A673 (cell line): ENCODE data around the gene LMF1.

ENCODE experiments used
- CTCF ChIP-seq: fragments of 300-800, 200-600 bp; sonication (generic); conservative IDR thresholded peaks from 2 replicates; pipeline ENCODE4 v1.5.1; 2017; ENCODE audit warnings: low read depth, mild to moderate bottlenecking, antibody characterized with exemption, low read length, moderate library complexity, mixed read lengths
- EZH2 ChIP-seq: fragments of 200-600 bp; sonication (generic); IDR thresholded peaks from 2 replicates; pipeline ENCODE4 v1.6.1; 2017; ENCODE audit warnings: borderline replicate concordance, low read depth, mild to moderate bottlenecking, mixed read lengths, antibody characterized with exemption, low read length; ENCODE audit not compliant: poor library complexity, severe bottlenecking

- no peak for TF ChIP-seq CTCF
- TF ChIP-seq EZH2 = no peak
Observed at GRCh38 chr16:930076-930475, 40.7 kb downstream of the LMF1 start.
